ENCODE results near the gene MYH14. TPM values are rescaled to one million over a fixed set of nuclear protein-coding genes. Genes with fewer than 3 reads are reported as not detected.

Gene MYH14
- total and polyA plus RNA-seq, 2 of the 8 experiments (the other 6 are each of a cell fraction or from before 2014, with no cell fraction given) = 17.3 to 28.6 TPM

- H3K4ac ChIP-seq (replicated peaks; ENCODE audit: insufficient read length, low read depth, low read length) = no peak overlapping the region
- no peaks in the 10 kb centered on the region for H3K23me2 ChIP-seq (ENCODE audit: low read depth, low read length)
- no peak overlapping the region for H3K23ac ChIP-seq (ENCODE audit: insufficient read length)
- H4K8ac ChIP-seq (ENCODE audit: extremely low read depth, insufficient read depth, low read length) = no peak overlapping the region
- H3K79me2 ChIP-seq (ENCODE audit: control insufficient read depth in 1 of 2, insufficient read depth in 2 of 2, low read length in 2 of 2) = no peaks in the 10 kb centered on the region
- no peaks in the 10 kb centered on the region for H3K79me1 ChIP-seq (ENCODE audit: low read depth, low read length)
- H3K9ac ChIP-seq (replicated peaks in 1 of 4; ENCODE audit: extremely low read depth in 1 of 4, low read depth in 3 of 4, low read length in 3 of 4) = no peak overlapping the region
- no peak overlapping the region for H3K14ac ChIP-seq (ENCODE audit: insufficient read length)
- no peak overlapping the region for H2BK15ac ChIP-seq (ENCODE audit: low read length)
- H2BK12ac ChIP-seq (ENCODE audit: low read depth, low read length) = no peak overlapping the region
- CTCF ChIA-PET (ENCODE audit: partially characterized antibody) = interaction anchor here (0.6 to 1.6 kb wide), 4 partner anchors 24 to 47 kb away, joined by 3 to 4 read pairs (median 3); no protein-coding TSS in a partner anchor
- H3K9me3 ChIP-seq (ENCODE audit: insufficient read depth in 2 of 2, low read depth in 1 of 2, low read length in 1 of 2) = peaks cover 0 to 7% of the 10 kb centered on the region in 2 experiments; a peak in 3 of 4 replicates
- no peak overlapping the region for H3K4me3 ChIP-seq (ENCODE audit: extremely low read depth in 1 of 4, insufficient read depth in 2 of 4, low read depth in 3 of 4, low read length in 4 of 4)
- H3K56ac ChIP-seq (replicated peaks; ENCODE audit: insufficient read length, low read depth, low read length) = no peak overlapping the region
- no peaks in the 10 kb centered on the region; a peak in 1 of 7 replicates for H3K27me3 ChIP-seq (replicated peaks in 1 of 4; ENCODE audit: control insufficient read depth in 3 of 4, extremely low read depth in 1 of 4, insufficient read depth in 3 of 4, low read length in 3 of 4)
- 83% methylated on average over 8 of the region's 8 CpGs; no CpG with 5 or more reads in 1 of the 2 experiments for WGBS, 2 experiments (ENCODE audit: extremely low coverage in 1 of 2, insufficient coverage in 1 of 2, insufficient read length in 1 of 2, insufficient replicate concordance in 2 of 2, low coverage in 1 of 2, low lambda C conversion rate in 2 of 2, missing lambda C conversion rate in 1 of 2)
- POLR2A ChIA-PET (ENCODE audit: partially characterized antibody) = no interaction called here
- H3K4me2 ChIP-seq (ENCODE audit: insufficient read depth in 1 of 2, low read depth in 2 of 2, low read length in 2 of 2) = no peak overlapping the region
- no peaks in the 10 kb centered on the region for H3K4me1 ChIP-seq (replicated peaks in 1 of 4; ENCODE audit: control insufficient read depth in 3 of 4, insufficient read depth in 4 of 4, low read length in 3 of 4)
- no peak overlapping the region for H2BK5ac ChIP-seq (ENCODE audit: low read depth, low read length)
- H2AK5ac ChIP-seq (ENCODE audit: low read depth, low read length) = no peak overlapping the region
- no peak overlapping the region for H4K5ac ChIP-seq (ENCODE audit: insufficient read length, low read depth, low read length)
- H4K20me1 ChIP-seq (replicated peaks in 1 of 2; ENCODE audit: control insufficient read depth in 1 of 2, insufficient read depth in 2 of 2, low read length in 2 of 2) = no peaks in the 10 kb centered on the region
- no peak overlapping the region for H2AFZ ChIP-seq (ENCODE audit: low read length)
- H4K91ac ChIP-seq (replicated peaks; ENCODE audit: insufficient read length, low read length) = no peak overlapping the region
- DNase-seq (ENCODE audit: low read depth in 1 of 2, low spot score in 2 of 2) (no peak), FAIRE-seq (no peak)
- no peak overlapping the region for H3K18ac ChIP-seq (ENCODE audit: extremely low read depth, low read length)
- H2BK20ac ChIP-seq (ENCODE audit: low read length) = no peak overlapping the region
- no peak overlapping the region for H3K27ac ChIP-seq (ENCODE audit: low read depth, low read length)
- no peaks in the 10 kb centered on the region for H3K36me3 ChIP-seq (ENCODE audit: control insufficient read depth in 2 of 4, insufficient read depth in 4 of 4, low read length in 3 of 4)
- H2BK120ac ChIP-seq (replicated peaks; ENCODE audit: low read depth, low read length) = no peak overlapping the region
- TF ChIP-seq KDM5A (IDR thresholded peaks at IDR 0.05; ENCODE audit: low read length) = no peak
- no peak for TF ChIP-seq CHD2 (IDR thresholded peaks at IDR 0.05; ENCODE audit: low read length)
- no peak for TF ChIP-seq GABPA (IDR thresholded peaks at IDR 0.05; ENCODE audit: borderline replicate concordance, insufficient read depth, low read length)
- no peak for TF ChIP-seq TAF7 (optimal IDR thresholded peaks at IDR 0.05; ENCODE audit: borderline replicate concordance, low read depth, low read length)
- TF ChIP-seq E2F6 (IDR thresholded peaks at IDR 0.05) = no peak
- TF ChIP-seq SIX5 (IDR thresholded peaks at IDR 0.05; ENCODE audit: low read depth, low read length) = no peak
- no peak for TF ChIP-seq CBX8 (IDR thresholded peaks at IDR 0.05; ENCODE audit: borderline replicate concordance, low read depth, low read length)
- TF ChIP-seq KDM1A (IDR thresholded peaks at IDR 0.05; ENCODE audit: borderline replicate concordance, low read length) = no peak
- TF ChIP-seq CTCF (IDR thresholded peaks at IDR 0.05; ENCODE audit: control extremely low read depth in 1 of 3, insufficient read depth in 1 of 3, low read depth in 1 of 3, low read length in 3 of 3) = no peak
- TF ChIP-seq BRCA1 (IDR thresholded peaks at IDR 0.05; ENCODE audit: low read depth, low read length) = no peak
- TF ChIP-seq RXRA (IDR thresholded peaks at IDR 0.05; ENCODE audit: insufficient read depth, low read depth, low read length) = no peak
Observed at GRCh38 chr19:50190439-50190891, 13.0 kb upstream of the MYH14 start.
